Neuronal stem cell (in vitro differentiated cells): ENCODE data around the gene BLCAP.
"Not testable (repeated sequence)": the region's sequence is repeated elsewhere in the genome, so short reads cannot be mapped to it uniquely, and the experiment has no call there.

ENCODE experiments used
- DNase-seq: peaks from one replicate; pipeline ENCODE4 v3.0.0-alpha.2; 2013; ENCODE audit warnings: low spot score
- H2AFZ ChIP-seq: one replicate; pipeline ENCODE4 v1.6.1; 2013; ENCODE audit warnings: mild to moderate bottlenecking, low read length, inconsistent platforms
- H2AK5ac ChIP-seq: 2 replicates; pipeline ENCODE4 v1.6.1; 2013; ENCODE audit warnings: low read depth, mild to moderate bottlenecking, inconsistent platforms, low read length, moderate library complexity, mixed read lengths
- H2BK120ac ChIP-seq: 2 replicates; pipeline ENCODE4 v1.6.1; 2013; ENCODE audit warnings: low read depth, mild to moderate bottlenecking, inconsistent platforms, low read length, moderate library complexity, mixed read lengths
- H2BK12ac ChIP-seq: one replicate; pipeline ENCODE4 v1.6.1; 2013; ENCODE audit warnings: low read length, inconsistent platforms
- H2BK15ac ChIP-seq: 2 replicates; pipeline ENCODE4 v1.6.1; 2013; ENCODE audit warnings: mild to moderate bottlenecking, low read length, inconsistent platforms, mixed read lengths
- H2BK5ac ChIP-seq: one replicate; pipeline ENCODE4 v1.6.1; 2013; ENCODE audit warnings: inconsistent platforms, mild to moderate bottlenecking, low read length, moderate library complexity
- H3K14ac ChIP-seq: one replicate; pipeline ENCODE4 v1.6.1; 2013; ENCODE audit warnings: low read length, inconsistent platforms
- H3K18ac ChIP-seq: 2 replicates; pipeline ENCODE4 v1.6.1; 2013; ENCODE audit warnings: low read length, inconsistent platforms
- H3K23ac ChIP-seq: 2 replicates; pipeline ENCODE4 v1.6.1; 2013; ENCODE audit warnings: low read depth, mild to moderate bottlenecking, mixed read lengths, low read length, inconsistent platforms; ENCODE audit not compliant: poor library complexity
- H3K27ac ChIP-seq: replicated peaks from 3 replicates; pipeline ENCODE4 v1.5.1; 2013; ENCODE audit warnings: low read length, inconsistent platforms
- H3K27me3 ChIP-seq, 3 experiments: 2 replicates each; pipeline ENCODE4 v1.6.1; 2013; ENCODE audit warnings: low read length in 3 of 3, mild to moderate bottlenecking in 2 of 3, inconsistent platforms in 1 of 3, low read depth in 1 of 3, mixed read lengths in 1 of 3, moderate library complexity in 1 of 3; ENCODE audit not compliant: control insufficient read depth in 3 of 3, insufficient read depth in 3 of 3
- H3K36me3 ChIP-seq, 2 donors: replicated peaks in 1 of 2; 2 replicates each; pipeline ENCODE4 v1.6.1; 2013; ENCODE audit warnings: low read length in 2 of 2; ENCODE audit not compliant: control insufficient read depth in 2 of 2, insufficient read depth in 2 of 2
- H3K4ac ChIP-seq: 2 replicates; pipeline ENCODE4 v1.6.1; 2013; ENCODE audit warnings: inconsistent platforms, mild to moderate bottlenecking, low read length, moderate library complexity
- H3K4me1 ChIP-seq, 2 donors: 1 replicate in 1 of 2; 2 replicates in 1 of 2; pipeline ENCODE4 v1.6.1; 2013; ENCODE audit warnings: low read length in 2 of 2, low read depth in 1 of 2; ENCODE audit not compliant: control insufficient read depth in 2 of 2, insufficient read depth in 1 of 2
- H3K4me2 ChIP-seq: one replicate; pipeline ENCODE4 v1.6.1; 2013; ENCODE audit warnings: mild to moderate bottlenecking, low read length, inconsistent platforms; ENCODE audit not compliant: insufficient read depth, poor library complexity, severe bottlenecking
- H3K4me3 ChIP-seq, 2 donors: 2 replicates each; pipeline ENCODE4 v1.5.1; 2013; ENCODE audit warnings: low read length in 2 of 2, mild to moderate bottlenecking in 2 of 2, inconsistent platforms in 1 of 2, moderate library complexity in 1 of 2
- H3K79me1 ChIP-seq: one replicate; pipeline ENCODE4 v1.6.1; 2013; ENCODE audit warnings: low read depth, mild to moderate bottlenecking, inconsistent platforms, low read length, moderate library complexity
- H3K9ac ChIP-seq: one replicate; pipeline ENCODE4 v1.6.1; 2013; ENCODE audit warnings: mild to moderate bottlenecking, low read depth, low read length, inconsistent platforms; ENCODE audit not compliant: poor library complexity
- H3K9me3 ChIP-seq, 2 donors: replicated peaks in 1 of 2; 2 replicates each; pipeline versions ENCODE3 to v1.6.1; 2013; ENCODE audit warnings: low read length in 2 of 2, mild to moderate bottlenecking in 2 of 2, inconsistent platforms in 1 of 2, low read depth in 1 of 2, mixed read lengths in 1 of 2, moderate library complexity in 1 of 2; ENCODE audit not compliant: control insufficient read depth in 2 of 2, insufficient read depth in 1 of 2
- H4K8ac ChIP-seq: one replicate; pipeline ENCODE4 v1.6.1; 2013; ENCODE audit warnings: low read depth, mild to moderate bottlenecking, inconsistent platforms, low read length, moderate library complexity
- H4K91ac ChIP-seq: one replicate; pipeline ENCODE4 v1.6.1; 2013; ENCODE audit warnings: low read length, low read depth, mild to moderate bottlenecking, inconsistent platforms; ENCODE audit not compliant: poor library complexity
- WGBS, 2 donors: extraction: QIAGEN DNeasy Blood & Tissue Kit; methylation state at CpG; one replicate each; pipeline ENCODE4 v1.1.7; 2013; ENCODE audit warnings: missing lambda C conversion rate in 2 of 2, mixed read lengths in 1 of 2; ENCODE audit not compliant: insufficient read length in 2 of 2, insufficient replicate concordance in 1 of 2; ENCODE audit errors: extremely low coverage in 2 of 2; 5-methylcytosine and 5-hydroxymethylcytosine counted together

Gene BLCAP

DNA sequence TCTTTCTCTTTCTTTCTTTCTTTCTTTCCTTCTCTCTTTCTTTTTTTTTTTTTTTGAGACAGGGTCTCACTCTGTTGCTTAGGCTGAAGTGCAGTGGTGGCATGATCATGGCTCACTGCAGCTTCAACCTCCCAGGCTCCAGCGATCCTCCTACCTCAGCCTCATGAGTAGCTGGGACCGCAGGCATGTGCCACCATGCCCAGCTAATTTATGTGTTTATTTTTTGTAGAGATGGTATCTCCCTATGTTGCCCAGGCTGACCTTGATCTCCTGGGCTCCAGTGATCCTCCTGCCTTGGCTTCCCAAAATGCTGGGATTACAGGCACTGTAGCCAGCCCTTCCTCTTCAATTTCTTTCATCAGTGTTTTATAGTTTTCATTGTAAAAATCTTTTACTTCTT, 24.0 kb upstream of the BLCAP start:
- not testable (repeated sequence) for H2AFZ ChIP-seq, H3K9me3 ChIP-seq, H3K27me3 ChIP-seq, H3K23ac ChIP-seq, H3K9ac ChIP-seq, H3K4me3 ChIP-seq, H3K4me2 ChIP-seq, H3K36me3 ChIP-seq, H2BK5ac ChIP-seq, H4K91ac ChIP-seq, DNase-seq, H3K4me1 ChIP-seq, H3K4ac ChIP-seq, H3K27ac ChIP-seq, H3K18ac ChIP-seq, H4K8ac ChIP-seq, H2BK12ac ChIP-seq, H3K14ac ChIP-seq, H3K79me1 ChIP-seq, H2BK15ac ChIP-seq, H2BK120ac ChIP-seq, H2AK5ac ChIP-seq
- WGBS, 2 donors = no CpG with 5 or more reads among the region's 2 CpGs

GRCh38 chr20:37550101-37550920, 22.6 kb upstream of the BLCAP start:
- H3K4me1 ChIP-seq, DNase-seq, H2BK12ac ChIP-seq, H2BK120ac ChIP-seq, H2BK5ac ChIP-seq, H2AK5ac ChIP-seq, H3K9me3 ChIP-seq, H3K4me3 ChIP-seq, H3K18ac ChIP-seq, H3K27ac ChIP-seq, H2BK15ac ChIP-seq, H3K9ac ChIP-seq, H3K27me3 ChIP-seq, H3K4me2 ChIP-seq, H3K4ac ChIP-seq, H2AFZ ChIP-seq, H4K8ac ChIP-seq, H3K36me3 ChIP-seq, H3K23ac ChIP-seq, H4K91ac ChIP-seq, H3K79me1 ChIP-seq, H3K14ac ChIP-seq: not testable (repeated sequence)
- no CpG with 5 or more reads among the region's 16 CpGs for WGBS, 2 donors

DNA sequence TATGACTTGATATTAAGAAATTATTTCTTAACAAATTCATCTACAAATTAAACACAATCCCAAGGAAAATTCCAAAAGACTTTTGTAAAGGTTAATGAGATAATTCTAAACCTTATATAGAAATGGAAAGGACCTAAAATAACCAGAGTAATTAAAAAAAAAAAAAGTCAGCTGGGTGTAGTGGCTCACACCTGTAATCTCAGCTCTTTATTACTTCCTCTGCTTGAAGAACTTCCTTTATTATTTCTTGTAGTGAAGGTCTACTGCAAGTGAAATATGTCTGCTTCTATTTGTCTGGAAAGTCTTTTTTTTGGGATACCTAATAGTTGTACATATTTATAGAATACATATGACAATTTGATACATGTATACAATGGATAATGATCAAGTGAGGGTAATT, 20.2 kb upstream of the BLCAP start:
- Histone ChIP-seq H3K23ac (no peak overlapping the region), H2BK15ac (no peak overlapping the region), H3K27ac (no peak overlapping the region), H3K4me2 (no peak overlapping the region), H4K91ac (no peak overlapping the region), H3K9me3 (no peaks in the 10 kb centered on the region), H2AK5ac (no peak overlapping the region), H2BK12ac (no peak overlapping the region), H3K79me1 (no peaks in the 10 kb centered on the region), H3K4ac (no peak overlapping the region), H3K14ac (no peak overlapping the region), H2BK5ac (no peak overlapping the region), H3K4me3 (no peak overlapping the region), H3K27me3 (peaks cover 0 to 3% (median 0%) of the 10 kb centered on the region in 3 experiments), H4K8ac (no peak overlapping the region), H3K18ac (no peak overlapping the region), H3K4me1 (no peaks in the 10 kb centered on the region), H3K36me3 (no peaks in the 10 kb centered on the region), H2BK120ac (no peak overlapping the region), H3K9ac (no peak overlapping the region), H2AFZ (no peak overlapping the region)
- no peak for DNase-seq

DNA sequence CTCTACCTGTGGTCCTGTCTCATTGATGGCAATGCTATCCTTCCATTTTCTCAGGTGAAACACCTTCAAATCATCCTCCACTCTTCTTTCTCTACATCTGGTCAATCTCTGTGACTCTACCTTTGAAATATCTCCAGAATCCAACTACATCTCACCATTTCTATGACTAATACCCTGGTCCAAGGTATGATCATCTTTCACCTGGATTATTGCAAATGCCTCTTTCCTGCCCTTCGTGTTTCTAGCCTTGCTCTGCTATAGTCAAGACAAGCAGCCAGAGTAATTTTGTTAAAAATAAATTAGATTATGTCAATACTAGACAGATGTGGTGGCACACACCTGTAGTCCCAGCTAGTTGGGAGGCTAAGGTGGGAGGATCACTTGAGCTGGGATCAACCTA, 17.8 kb upstream of the BLCAP start:
- no CpG with 5 or more reads among the region's 1 CpG for WGBS, 2 donors
- Histone ChIP-seq H2AFZ (no peak overlapping the region), H3K18ac (no peak overlapping the region), H3K27me3 (peaks cover 0 to 3% (median 0%) of the 10 kb centered on the region in 3 experiments), H2AK5ac (no peak overlapping the region), H3K4me3 (no peak overlapping the region), H2BK15ac (no peak overlapping the region), H3K36me3 (no peaks in the 10 kb centered on the region), H3K4me2 (no peak overlapping the region), H3K9me3 (no peaks in the 10 kb centered on the region), H3K27ac (no peak overlapping the region), H3K4me1 (peaks cover 0 to 6% of the 10 kb centered on the region in 2 donors), H2BK12ac (no peak overlapping the region), H4K91ac (no peak overlapping the region), H3K79me1 (no peaks in the 10 kb centered on the region), H2BK5ac (no peak overlapping the region), H3K14ac (no peak overlapping the region), H4K8ac (no peak overlapping the region), H3K9ac (no peak overlapping the region), H2BK120ac (no peak overlapping the region), H3K23ac (no peak overlapping the region), H3K4ac (no peak overlapping the region)
- DNase-seq = no peak
